IMR-90 (cell line): Measurements from ENCODE around the gene PFN2. TPM values are rescaled to one million over a fixed set of nuclear protein-coding genes. Genes with fewer than 3 reads are reported as not detected.

Experiments
- ATAC-seq: fragments of 200-7000 bp; cut with Tn5 transposase; 2 replicates; pipeline ENCODE4 v1.9.1; 2020; ENCODE audit warnings: low read depth, mild to moderate bottlenecking, moderate library complexity
- BruUV-seq: library from RNA; stranded (reverse); fragments of 400-500 nt; replicated peaks from 2 replicates; lab custom pipeline; 2021; lab: Mats Ljungman, UMichigan
- CTCF ChIA-PET: fragments of 300-600 bp; formaldehyde crosslinking; extraction: SDS; loops from one replicate; lab custom pipeline; 2021; ENCODE audit warnings: antibody characterized with exemption; lab: Yijun Ruan, JAX
- POLR2A ChIA-PET: fragments of 300-600 bp; sonication (Branson Sonifier 250); formaldehyde crosslinking; loops from one replicate; lab custom pipeline; 2022; ENCODE audit warnings: antibody characterized with exemption; ENCODE audit not compliant: unreplicated experiment; lab: Charles Lee
- DNase-seq: peaks from one replicate; pipeline ENCODE4 v3.0.0; 2013
- H2AFZ ChIP-seq: replicated peaks from 2 replicates; pipeline ENCODE3; 2013; ENCODE audit warnings: low read length, mild to moderate bottlenecking; ENCODE audit not compliant: poor library complexity
- H2AK5ac ChIP-seq: 2 replicates; pipeline ENCODE4 v1.6.1; 2013; ENCODE audit warnings: low read depth, low read length, inconsistent platforms
- H2AK9ac ChIP-seq: replicated peaks from 2 replicates; pipeline ENCODE3; 2013; ENCODE audit warnings: mild to moderate bottlenecking, low read depth, low read length, moderate library complexity; ENCODE audit not compliant: poor library complexity
- H2BK120ac ChIP-seq: 2 replicates; pipeline ENCODE4 v1.6.1; 2013; ENCODE audit warnings: low read depth, low read length, inconsistent platforms
- H2BK15ac ChIP-seq: 3 replicates; pipeline ENCODE4 v1.6.1; 2013; ENCODE audit warnings: low read depth, low read length, inconsistent platforms
- H2BK20ac ChIP-seq: 2 replicates; pipeline ENCODE4 v1.6.1; 2013; ENCODE audit warnings: low read depth, mild to moderate bottlenecking, inconsistent platforms, low read length, moderate library complexity
- H2BK5ac ChIP-seq: 2 replicates; pipeline ENCODE4 v1.6.1; 2013; ENCODE audit warnings: mild to moderate bottlenecking, low read depth, low read length, inconsistent platforms; ENCODE audit not compliant: poor library complexity, severe bottlenecking
- H3K14ac ChIP-seq: replicated peaks from 2 replicates; pipeline ENCODE4 v1.6.1; 2013; ENCODE audit warnings: low read depth, low read length, inconsistent platforms
- H3K18ac ChIP-seq: 2 replicates; pipeline ENCODE4 v1.6.1; 2013; ENCODE audit warnings: low read depth, low read length, control low read depth
- H3K23ac ChIP-seq: 2 replicates; pipeline ENCODE4 v1.6.1; 2013; ENCODE audit warnings: low read depth, low read length, inconsistent platforms
- H3K27ac ChIP-seq: 2 replicates; pipeline ENCODE4 v1.5.1; 2013; ENCODE audit warnings: mild to moderate bottlenecking, control low read depth, low read length; ENCODE audit not compliant: insufficient read depth
- H3K27me3 ChIP-seq: 2 replicates; pipeline ENCODE4 v1.6.1; 2013; ENCODE audit warnings: low read length; ENCODE audit not compliant: control insufficient read depth, insufficient read depth
- H3K36me3 ChIP-seq: 2 replicates; pipeline ENCODE4 v1.6.1; 2013; ENCODE audit warnings: low read length, mixed read lengths; ENCODE audit not compliant: control insufficient read depth, insufficient read depth
- H3K4ac ChIP-seq: 2 replicates; pipeline ENCODE4 v1.6.1; 2013; ENCODE audit warnings: low read depth, low read length, inconsistent platforms
- H3K4me1 ChIP-seq: 2 replicates; pipeline ENCODE4 v1.6.1; 2013; ENCODE audit warnings: low read length, mixed read lengths; ENCODE audit not compliant: control insufficient read depth, insufficient read depth
- H3K4me2 ChIP-seq: 2 replicates; pipeline ENCODE4 v1.6.1; 2013; ENCODE audit warnings: low read depth, mild to moderate bottlenecking, control low read depth, low read length, moderate library complexity
- H3K4me3 ChIP-seq: 2 replicates; pipeline ENCODE4 v1.5.1; 2013; ENCODE audit warnings: low read depth, mild to moderate bottlenecking, control low read depth, low read length, moderate library complexity; ENCODE audit not compliant: insufficient read depth
- H3K56ac ChIP-seq: 2 replicates; pipeline ENCODE4 v1.6.1; 2013; ENCODE audit warnings: low read length, inconsistent platforms; ENCODE audit not compliant: insufficient read depth; ENCODE audit errors: extremely low read depth
- H3K79me1 ChIP-seq, 2 experiments: 2 replicates each; pipeline ENCODE4 v1.6.1; 2013; ENCODE audit warnings: low read length in 2 of 2, inconsistent platforms in 1 of 2, low read depth in 1 of 2
- H3K9ac ChIP-seq: 2 replicates; pipeline ENCODE4 v1.6.1; 2013; ENCODE audit warnings: low read depth, low read length, control low read depth
- H3K9me1 ChIP-seq: 2 replicates; pipeline ENCODE4 v1.6.1; 2013; ENCODE audit warnings: low read length, inconsistent platforms; ENCODE audit not compliant: insufficient read depth
- H3K9me3 ChIP-seq: 2 replicates; pipeline ENCODE4 v1.6.1; 2013; ENCODE audit warnings: low read length; ENCODE audit not compliant: control insufficient read depth, insufficient read depth
- H4K20me1 ChIP-seq: 2 replicates; pipeline ENCODE4 v1.6.1; 2013; ENCODE audit warnings: low read length, inconsistent platforms; ENCODE audit not compliant: insufficient read depth
- H4K5ac ChIP-seq: 2 replicates; pipeline ENCODE4 v1.6.1; 2013; ENCODE audit warnings: mild to moderate bottlenecking, low read depth, low read length, control low read depth
- H4K8ac ChIP-seq, 2 experiments: 2 replicates each; pipeline ENCODE4 v1.6.1; 2013; ENCODE audit warnings: low read depth in 2 of 2, low read length in 2 of 2, control low read depth in 1 of 2, inconsistent platforms in 1 of 2
- H4K91ac ChIP-seq: 2 replicates; pipeline ENCODE4 v1.6.1; 2013; ENCODE audit warnings: low read depth, low read length, inconsistent platforms; ENCODE audit not compliant: insufficient read depth
- BHLHE40 ChIP-seq: fragments of 150-350 bp; IDR thresholded peaks from 2 replicates; pipeline ENCODE4 v1.6.1; 2016; ENCODE audit warnings: mild to moderate bottlenecking, low read depth, low read length
- CTCF ChIP-seq: conservative IDR thresholded peaks from 2 replicates; pipeline ENCODE4 v1.5.1; 2012; ENCODE audit warnings: mild to moderate bottlenecking, low read depth, low read length, improper control_type of control experiment
- FOS ChIP-seq: fragments of 150-350 bp; IDR thresholded peaks from 2 replicates; pipeline ENCODE4 v1.6.1; 2016; ENCODE audit warnings: low read depth, low read length
- MAZ ChIP-seq: IDR thresholded peaks from 2 replicates; pipeline ENCODE4 v1.6.1; 2012; ENCODE audit warnings: low read depth, mild to moderate bottlenecking, low read length, improper control_type of control experiment, moderate library complexity, borderline replicate concordance
- MXI1 ChIP-seq: IDR thresholded peaks from 2 replicates; pipeline ENCODE4 v1.6.1; 2012; ENCODE audit warnings: low read depth, mild to moderate bottlenecking, low read length, moderate library complexity, borderline replicate concordance
- NFE2L2 ChIP-seq: fragments of 150-350 bp; IDR thresholded peaks from 2 replicates; pipeline ENCODE4 v1.6.1; 2016; ENCODE audit warnings: low read depth, mild to moderate bottlenecking, low read length
- POLR2A ChIP-seq: IDR thresholded peaks from 2 replicates; pipeline ENCODE4 v1.6.1; 2012; ENCODE audit warnings: mild to moderate bottlenecking, low read depth, low read length
- RCOR1 ChIP-seq: IDR thresholded peaks from 2 replicates; pipeline ENCODE4 v1.6.1; 2012; ENCODE audit warnings: mild to moderate bottlenecking, low read length, improper control_type of control experiment; ENCODE audit not compliant: insufficient replicate concordance
- dilution Hi-C: fragments of 300-500 bp; cut with HindIII; formaldehyde crosslinking; loops from one replicate; pipeline ENCODE4 v1.14.3; 2018; ENCODE audit warnings: low sequenced_read_pairs; ENCODE audit not compliant: unreplicated experiment
- in situ Hi-C: fragments of 300-500 bp; cut with MboI; formaldehyde crosslinking; loops from 3 replicates; pipeline ENCODE4 v1.14.3; 2019; ENCODE audit warnings: low sequenced_read_pairs, inconsistent platforms, mixed read lengths
- intact Hi-C: fragments of 100-400 bp; cut with micrococcal nuclease; formaldehyde crosslinking; loops from 2 replicates; pipeline ENCODE4 v1.10.0; 2022
- polyA plus RNA-seq, 3 experiments: library from polyadenylated mRNA; depleted of rRNA; stranded (reverse); fragments of >200 nt; gene quantifications; 2 replicates each; pipeline ENCODE4 v1.2.3, GENCODE V29; 2012; ENCODE audit warnings: low replicate concordance in 1 of 3
- total RNA-seq: library from RNA; depleted of rRNA; stranded (reverse); fragments of >200 nt; gene quantifications from 2 replicates; pipeline ENCODE4 v1.2.3, GENCODE V29; 2012

The PFN2 gene
- total and polyA plus RNA-seq, 2 of the 4 experiments (the other 2 are of a cell fraction), result 256 to 444 TPM

GRCh38 chr3:149975919-149976318 lies 5.2 kb upstream of the PFN2 start:
- Histone ChIP-seq H3K9ac (no peak overlapping the region), H4K91ac (no peak overlapping the region), H3K14ac (no peak overlapping the region), H3K4me3 (no peak overlapping the region), H2AFZ (no peak overlapping the region), H3K79me1 (peaks cover 4 to 10% of the 10 kb centered on the region in 2 experiments; a peak in 2 of 4 replicates), H3K36me3 (no peaks in the 10 kb centered on the region), H2AK5ac (no peak overlapping the region), H3K4ac (no peak overlapping the region), H3K4me2 (no peak overlapping the region), H2BK20ac (no peak overlapping the region), H2BK5ac (no peak overlapping the region), H4K5ac (no peak overlapping the region), H4K8ac (no peak overlapping the region), H3K9me1 (no peaks in the 10 kb centered on the region), H3K27ac (no peak overlapping the region), H3K23ac (no peak overlapping the region), H2AK9ac (no peak overlapping the region), H2BK15ac (no peak overlapping the region), H3K27me3 (no peaks in the 10 kb centered on the region), H3K4me1 (no peaks in the 10 kb centered on the region; the same call in 1 of the 2 replicates), H3K9me3 (no peaks in the 10 kb centered on the region), H3K56ac (no peak overlapping the region), H4K20me1 (no peaks in the 10 kb centered on the region), H3K18ac (no peak overlapping the region), H2BK120ac (no peak overlapping the region)
- dilution Hi-C loops (no loop called here), in situ Hi-C loops (no loop called here), intact Hi-C loops (no loop called here)
- BruUV-seq, result no TSS peak
- ChIA-PET CTCF (no interaction called here), POLR2A (no interaction called here)
- TF ChIP-seq BHLHE40 (no peak), MAZ (no peak), NFE2L2 (no peak), POLR2A (no peak), CTCF (no peak), RCOR1 (no peak), FOS (no peak), MXI1 (no peak)
- DNase-seq (no peak), ATAC-seq (no peak)
